NCI-H2227 treated with DMSO at 0.1 percent for 48 hours (cell line): ENCODE results near the gene SELENON.

Experiments used
- DNase-seq: peaks from one replicate; lab custom pipeline; 2025; lab: John Stamatoyannopoulos, UW

The SELENON gene, protein sequence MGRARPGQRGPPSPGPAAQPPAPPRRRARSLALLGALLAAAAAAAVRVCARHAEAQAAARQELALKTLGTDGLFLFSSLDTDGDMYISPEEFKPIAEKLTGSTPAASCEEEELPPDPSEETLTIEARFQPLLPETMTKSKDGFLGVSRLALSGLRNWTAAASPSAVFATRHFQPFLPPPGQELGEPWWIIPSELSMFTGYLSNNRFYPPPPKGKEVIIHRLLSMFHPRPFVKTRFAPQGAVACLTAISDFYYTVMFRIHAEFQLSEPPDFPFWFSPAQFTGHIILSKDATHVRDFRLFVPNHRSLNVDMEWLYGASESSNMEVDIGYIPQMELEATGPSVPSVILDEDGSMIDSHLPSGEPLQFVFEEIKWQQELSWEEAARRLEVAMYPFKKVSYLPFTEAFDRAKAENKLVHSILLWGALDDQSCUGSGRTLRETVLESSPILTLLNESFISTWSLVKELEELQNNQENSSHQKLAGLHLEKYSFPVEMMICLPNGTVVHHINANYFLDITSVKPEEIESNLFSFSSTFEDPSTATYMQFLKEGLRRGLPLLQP

GRCh38 chr1:25799935-25800702 is at the start of gene SELENON:
TSS of gene SELENON (plus strand) at chr1:25800193. CDS start at chr1:25800231, 38 bp downstream.
- peak; percentile 53 for DNase-seq

DNA sequence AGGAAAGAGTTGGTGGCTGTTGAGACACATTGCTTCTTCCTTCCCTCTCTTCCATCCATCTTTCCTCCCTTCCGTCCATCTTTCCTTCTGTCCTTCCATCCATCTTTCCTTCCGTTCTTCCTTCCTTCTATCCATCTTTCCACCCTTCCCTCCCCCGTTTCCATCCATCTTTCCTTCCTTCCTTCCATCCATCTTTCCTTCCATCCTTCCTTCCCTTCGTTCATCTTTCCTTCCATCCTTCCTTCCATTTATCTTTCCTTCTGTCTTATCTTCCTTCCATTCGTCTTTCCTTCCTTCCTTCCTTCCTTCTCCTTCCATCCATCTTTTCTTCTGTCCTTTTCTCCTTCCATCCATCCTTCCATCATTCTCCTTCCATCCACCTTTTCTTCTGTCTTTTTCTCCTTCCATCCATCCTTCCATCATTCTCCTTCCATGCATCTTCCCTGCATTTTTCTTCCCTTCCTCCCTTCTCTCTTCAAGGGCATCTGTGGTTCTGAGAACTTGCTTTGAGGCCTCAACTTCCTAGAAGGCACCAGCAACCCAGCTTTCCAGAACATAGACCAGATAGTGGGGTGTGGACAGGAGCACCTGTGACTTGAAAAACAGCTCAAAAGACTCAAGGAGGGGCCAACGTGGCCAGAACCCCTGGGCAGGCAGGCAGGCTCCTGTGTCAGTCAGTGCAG is 48.9 kb upstream of the SELENON start:
- DNase-seq: no peak

DNA sequence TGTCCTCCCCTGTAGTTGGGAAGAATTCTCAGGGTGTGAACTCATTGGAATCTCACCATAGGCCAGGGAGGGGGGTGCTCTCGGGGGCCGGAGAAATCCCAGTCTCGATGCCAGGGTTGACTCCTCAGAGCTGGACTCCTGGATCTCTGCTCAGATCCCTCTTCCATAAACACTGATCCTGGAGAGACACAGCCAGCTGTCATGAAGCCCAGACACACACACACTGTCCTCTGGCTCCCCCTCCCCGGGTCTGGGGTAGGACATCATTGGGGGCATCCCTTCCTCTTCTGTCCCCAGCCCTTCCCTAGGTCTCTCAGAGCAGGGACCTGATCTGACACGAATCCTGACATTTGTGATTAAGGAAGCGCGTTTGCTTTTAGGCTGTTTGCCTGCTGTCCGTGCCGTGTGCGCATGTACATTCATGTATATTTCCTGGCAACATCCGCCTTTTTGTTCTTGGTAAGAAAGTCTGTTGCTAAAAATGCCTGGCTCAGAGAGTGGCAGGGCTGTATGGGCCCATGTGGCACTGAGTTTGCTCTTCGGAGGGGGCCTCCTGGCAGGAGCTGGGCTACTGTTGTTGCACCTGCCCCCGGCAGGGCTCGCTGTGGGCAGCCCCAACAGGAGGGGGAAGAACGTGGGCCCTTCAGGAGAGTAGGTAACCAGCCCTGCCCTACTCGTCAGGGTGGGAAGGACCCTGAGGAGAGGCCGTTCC is 45.4 kb upstream of the SELENON start:
- DNase-seq: no peak

DNA sequence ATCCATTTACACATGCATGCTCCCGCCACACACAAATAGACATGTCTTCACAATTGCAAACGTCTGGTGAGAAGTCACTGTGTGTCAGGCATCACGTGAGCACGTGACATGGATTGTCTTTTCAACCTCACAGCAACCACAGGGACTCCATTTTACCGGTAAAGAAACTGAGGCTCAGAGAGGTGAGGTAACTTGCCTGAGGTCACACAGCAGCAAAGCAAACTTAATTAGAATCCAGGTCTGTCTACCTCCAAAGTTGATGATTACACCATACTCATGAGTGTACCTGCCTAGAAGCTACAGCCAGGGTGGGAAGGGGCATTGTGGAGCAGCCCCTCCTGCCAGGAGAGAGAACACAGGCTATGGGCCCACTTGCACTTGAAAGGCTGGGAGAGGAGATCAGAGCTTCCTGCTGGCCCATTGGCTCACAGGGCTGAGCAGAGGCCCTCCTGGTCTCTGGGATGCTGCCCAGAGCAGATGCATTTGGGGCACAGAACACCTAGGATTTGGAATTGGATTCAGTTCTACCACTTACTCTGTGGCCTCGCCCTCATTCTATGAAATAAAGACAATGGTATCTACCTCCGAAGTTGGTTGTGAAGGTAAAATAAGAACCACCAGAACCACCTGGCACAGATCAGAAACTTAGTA is 44.4 kb upstream of the SELENON start:
- DNase-seq: no peak

GRCh38 chr1:25756215-25756614 is 43.8 kb upstream of the SELENON start:
- no peak for DNase-seq

GRCh38 chr1:25757151-25757845 is 42.7 kb upstream of the SELENON start:
- no peak for DNase-seq

GRCh38 chr1:25757846-25758185 is 42.2 kb upstream of the SELENON start:
- no peak for DNase-seq

DNA sequence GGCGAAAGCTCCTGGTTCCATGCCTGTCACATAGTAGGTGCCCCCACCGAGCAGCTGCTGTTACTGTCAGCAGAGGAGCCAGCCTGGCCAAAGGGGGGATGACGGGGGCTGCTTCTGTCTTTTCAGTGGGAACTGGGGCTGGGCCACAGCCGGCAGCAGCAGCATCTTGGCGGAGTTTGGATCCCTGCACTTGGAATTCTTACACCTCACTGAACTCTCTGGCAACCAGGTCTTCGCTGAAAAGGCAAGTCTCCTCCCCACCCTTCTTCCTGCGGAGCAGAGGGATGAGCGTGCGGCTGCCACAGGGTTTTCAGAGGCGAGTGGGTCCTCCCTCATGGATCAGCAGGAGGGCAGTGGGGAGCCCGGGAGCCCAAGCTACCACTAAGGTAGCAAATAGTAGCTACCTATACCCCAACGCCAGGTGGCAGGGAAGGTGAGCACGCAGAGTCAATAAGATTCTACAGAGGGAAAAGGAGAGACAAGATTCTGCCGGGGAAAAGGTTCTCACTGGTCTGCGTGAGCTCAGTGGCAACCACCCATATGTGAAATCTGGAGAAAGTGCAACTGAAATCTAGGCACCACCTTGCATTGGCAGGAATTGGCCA is 41.4 kb upstream of the SELENON start:
- no peak for DNase-seq

DNA sequence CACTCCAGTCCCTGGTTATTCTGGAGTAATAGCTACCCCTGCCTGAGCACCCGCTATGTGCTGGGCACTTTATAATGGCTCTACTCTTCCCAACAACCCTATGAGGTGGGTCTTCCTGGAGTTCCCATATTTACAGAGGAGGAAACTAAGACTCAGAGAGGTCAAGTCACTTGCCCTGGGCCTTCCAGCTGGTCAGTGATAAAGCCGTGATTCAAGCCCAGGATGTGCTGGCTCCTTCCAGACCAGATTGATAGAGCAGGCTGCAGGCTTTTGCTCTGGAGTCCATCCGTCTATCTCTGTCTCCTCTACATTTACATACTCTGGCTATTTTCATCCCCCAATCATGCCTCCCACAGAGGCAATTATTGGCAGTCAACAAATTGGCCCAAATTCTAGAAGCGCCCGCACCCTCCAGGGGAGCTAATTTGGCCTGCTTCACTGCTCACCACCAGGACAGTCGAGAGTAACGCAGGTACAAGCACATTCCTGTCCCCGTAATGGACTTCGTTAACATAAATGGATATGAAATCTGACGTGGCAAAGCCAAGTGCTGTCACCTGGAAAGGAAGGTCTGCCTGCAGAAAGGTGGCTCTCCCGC is 39.8 kb upstream of the SELENON start:
- no peak for DNase-seq

GRCh38 chr1:25760871-25761270 is 39.1 kb upstream of the SELENON start:
- DNase-seq: no peak

- DNase-seq: no peak
Measured at GRCh38 chr1:25763493-25763892, 36.5 kb upstream of the SELENON start.

GRCh38 chr1:25765136-25765922 is 34.7 kb upstream of the SELENON start:
- DNase-seq: no peak

DNA sequence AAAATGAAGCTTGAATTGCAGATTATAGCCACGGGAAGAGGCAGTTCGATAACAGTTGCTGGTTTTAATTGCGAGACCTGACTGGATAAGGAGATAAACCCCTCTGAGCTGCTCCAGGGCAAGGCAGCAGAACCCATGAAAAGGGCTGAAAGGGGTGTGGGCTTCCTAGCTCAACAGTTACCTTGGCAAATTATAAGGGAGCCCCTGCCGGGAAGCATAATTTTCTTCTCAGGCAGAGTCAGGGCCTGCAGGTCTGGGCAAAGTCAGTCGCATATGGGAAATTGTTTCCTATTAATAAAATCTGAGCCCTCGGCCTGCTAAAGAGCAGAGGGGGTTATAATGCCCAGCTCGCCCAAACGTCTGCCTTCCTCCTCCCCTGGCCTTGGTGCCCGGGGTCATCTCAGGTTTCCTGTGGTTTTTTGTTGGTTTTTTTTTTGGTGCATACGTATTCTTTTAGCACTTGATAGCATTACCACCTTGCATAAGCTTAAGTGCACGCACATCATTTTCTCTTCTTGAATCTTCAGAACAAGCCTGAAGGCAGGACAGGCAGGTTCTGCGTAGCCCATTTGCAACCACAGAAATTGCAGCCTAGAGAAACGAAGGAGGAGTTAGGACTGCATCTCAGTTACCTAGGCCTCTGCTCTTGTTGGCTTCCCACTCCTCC is 33.9 kb upstream of the SELENON start:
- DNase-seq: peak; percentile 81

DNA sequence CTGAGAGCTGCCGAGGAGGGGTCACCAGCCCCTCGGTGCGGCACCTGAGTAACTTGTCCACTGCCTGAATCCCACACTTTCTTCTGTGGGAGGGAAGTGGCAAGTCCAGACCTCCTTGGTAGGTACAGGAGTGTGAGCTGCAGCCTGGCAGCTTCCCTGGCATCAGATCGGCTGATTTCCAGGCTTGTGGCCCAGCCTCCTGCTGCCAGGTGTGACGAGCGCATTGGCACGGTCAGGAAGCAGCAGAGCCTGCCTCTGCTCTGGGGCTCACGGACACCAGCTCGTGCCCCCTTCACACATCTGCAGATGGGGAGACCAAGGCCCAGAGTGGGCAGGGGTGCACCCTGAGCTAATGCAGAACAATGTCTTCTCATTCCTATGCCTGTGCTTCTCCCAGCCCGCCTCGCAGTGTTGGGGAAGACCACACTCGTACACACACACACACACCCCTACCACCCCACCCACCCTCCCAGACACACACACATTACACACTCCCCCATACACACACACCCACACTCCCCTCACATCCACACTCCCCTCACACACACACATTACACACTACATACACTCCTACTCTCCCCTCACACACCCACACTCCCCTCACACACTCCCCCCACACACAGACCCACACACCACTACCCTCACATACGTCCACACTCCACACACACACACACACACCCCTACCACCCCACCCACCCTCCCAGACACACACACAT is 33.1 kb upstream of the SELENON start:
- no peak for DNase-seq

DNA sequence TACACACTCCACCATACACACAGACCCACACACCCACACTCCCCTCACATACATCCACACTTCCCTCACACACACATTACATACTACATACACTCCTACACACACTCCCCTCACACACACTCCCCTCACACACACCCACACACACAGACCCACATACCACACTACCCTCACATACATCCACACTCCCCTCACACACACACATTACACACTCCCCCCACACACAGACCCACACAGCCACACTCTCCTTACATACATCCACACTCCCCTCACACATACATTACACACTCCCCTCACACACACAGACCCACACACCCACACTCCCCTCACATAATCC is 32.6 kb upstream of the SELENON start:
- DNase-seq: no peak

- DNase-seq: no peak
Measured at GRCh38 chr1:25768999-25769398, 31.0 kb upstream of the SELENON start.

- no peak for DNase-seq
Measured at GRCh38 chr1:25769625-25770383, 30.2 kb upstream of the SELENON start.
